NCI-H510A (cell line): ENCODE results near the gene XIAP.
"Not testable (repeated sequence)": the region's sequence is repeated elsewhere in the genome, so short reads cannot be mapped to it uniquely, and the experiment has no call there.

ENCODE experiments used
- DNase-seq: peaks from one replicate; lab custom pipeline; 2025; lab: John Stamatoyannopoulos, UW

The XIAP gene

DNA sequence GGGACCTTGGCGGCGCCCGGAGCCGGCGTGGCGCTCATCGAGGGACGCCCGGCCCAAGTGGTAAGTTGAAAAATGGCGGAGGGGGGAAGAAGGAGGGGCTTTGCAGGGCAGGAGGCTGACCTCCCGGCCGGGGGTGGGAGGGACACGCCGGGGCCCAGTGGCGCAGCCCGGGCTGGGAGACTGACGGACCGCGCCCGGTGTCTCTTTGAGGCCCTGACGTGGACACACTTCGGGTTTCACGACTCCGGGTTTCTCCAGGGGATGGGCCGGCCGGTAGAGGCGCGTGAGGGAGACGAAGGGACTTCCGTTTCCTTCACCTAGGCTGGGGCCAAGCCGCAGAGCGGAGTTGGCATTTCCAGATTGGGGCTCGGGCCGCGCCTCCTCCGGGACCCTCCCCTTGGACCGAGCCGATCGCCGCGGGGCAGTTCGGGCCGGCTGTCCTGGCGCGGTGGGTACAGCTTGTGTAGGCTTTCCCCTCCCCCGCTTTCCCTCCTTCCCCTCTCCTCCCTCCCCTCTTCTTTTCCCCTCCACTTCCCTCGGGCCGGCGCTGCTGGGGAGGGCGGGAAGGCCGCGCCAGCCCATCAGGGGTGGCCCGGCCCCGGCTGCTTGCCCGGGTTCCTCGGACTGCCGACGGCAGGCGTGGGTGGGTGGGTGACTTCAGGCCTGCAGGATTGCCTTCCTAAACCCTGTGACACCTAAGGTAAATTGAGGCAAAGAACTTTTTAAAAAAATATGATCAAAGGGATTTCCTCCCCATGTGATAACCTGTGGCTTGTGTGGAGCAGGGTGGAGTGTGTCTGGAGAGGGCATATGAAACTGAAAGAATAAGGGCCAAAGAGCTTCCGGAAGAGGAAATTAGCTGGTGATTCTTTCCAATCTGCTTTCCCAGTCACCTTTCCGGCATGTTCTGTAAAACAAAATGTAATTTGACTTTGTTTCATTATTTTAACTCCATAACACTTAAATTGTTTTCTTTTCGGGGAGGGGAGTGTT, at the start of gene XIAP:
Gene XIAP (plus strand): TSS at position 208 of the 993 bp plus-strand sequence. CDS start 25,610 bp downstream, outside the sequence.
- DNase-seq = peak; percentile 85

GRCh38 chrX:123814343-123814742, 45.5 kb upstream of the XIAP start:
- DNase-seq = no peak

GRCh38 chrX:123814934-123815394, 44.9 kb upstream of the XIAP start:
- peak; percentile 31 for DNase-seq

DNA sequence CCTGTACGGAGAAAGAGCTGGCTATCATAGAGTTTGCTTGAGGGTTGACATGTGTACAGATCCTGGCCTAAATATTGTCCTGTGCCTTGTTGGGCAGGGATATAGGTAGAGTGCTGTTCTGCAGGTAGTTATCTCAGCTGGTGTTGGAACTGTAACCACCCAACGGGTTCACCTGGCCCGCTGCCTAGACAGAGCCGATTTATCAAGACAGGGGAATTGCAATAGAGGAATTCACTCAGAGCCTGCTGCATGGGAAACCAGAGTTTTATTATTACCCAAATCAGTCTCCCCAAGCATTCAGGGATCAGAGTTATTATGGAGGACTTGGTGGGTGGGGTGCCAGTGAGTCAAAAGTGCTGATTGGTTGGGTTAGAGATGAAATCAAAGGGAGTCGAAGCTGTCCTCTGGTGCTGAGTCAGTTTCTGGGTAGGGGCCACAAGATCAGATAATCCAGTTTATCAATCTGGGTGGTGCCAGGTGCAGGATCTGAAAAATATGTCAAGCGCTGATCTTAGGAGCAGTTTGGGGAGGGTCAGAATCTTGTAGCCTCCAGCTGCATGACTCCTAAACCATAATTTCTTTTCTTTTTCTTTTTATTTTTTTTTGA, 42.5 kb upstream of the XIAP start:
- DNase-seq = no peak

DNA sequence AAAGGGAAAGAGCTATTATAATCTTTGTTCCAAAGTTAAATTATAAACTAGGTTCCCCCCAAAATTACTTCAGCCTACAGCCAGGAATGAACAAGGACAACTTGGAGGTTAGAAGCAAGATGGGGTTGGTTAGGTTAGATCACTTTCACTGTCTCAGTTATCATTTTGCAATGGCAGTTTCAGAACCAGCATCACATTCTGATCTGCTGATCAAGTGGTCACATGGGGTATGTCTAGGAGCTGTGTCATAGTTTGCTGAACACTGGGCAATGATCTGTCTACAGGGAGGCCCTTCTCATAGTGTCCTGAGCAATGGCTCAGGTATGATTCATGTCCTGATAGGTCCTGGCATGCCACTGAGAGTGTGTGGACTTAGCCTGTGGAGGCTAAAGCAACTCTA, 41.6 kb upstream of the XIAP start:
- no peak for DNase-seq

GRCh38 chrX:123822965-123823364, 36.9 kb upstream of the XIAP start:
- DNase-seq = no peak

GRCh38 chrX:123830309-123830708, 29.5 kb upstream of the XIAP start:
- no peak for DNase-seq

DNA sequence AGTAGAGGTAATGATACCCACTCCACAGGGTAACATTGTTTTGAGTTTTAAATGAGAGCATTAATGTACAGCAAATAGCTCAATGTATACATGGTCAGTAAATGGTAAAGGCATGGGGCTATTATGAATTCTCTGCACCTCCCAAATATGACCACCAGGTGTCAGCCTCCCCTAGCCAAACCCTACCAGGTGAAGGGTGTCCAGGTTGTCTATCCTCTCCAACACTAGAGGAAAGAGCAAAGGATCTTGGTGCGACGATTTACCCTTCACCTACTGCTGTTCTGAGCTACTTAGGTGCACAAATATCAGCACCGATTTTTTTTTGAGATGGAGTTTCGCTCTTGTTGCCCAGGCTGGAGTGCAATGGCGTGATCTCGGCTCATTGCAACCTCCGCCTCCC, 26.5 kb upstream of the XIAP start:
- peak; percentile 7 for DNase-seq

GRCh38 chrX:123834116-123834515, 25.7 kb upstream of the XIAP start:
- no peak for DNase-seq

GRCh38 chrX:123835661-123836371, 24.0 kb upstream of the XIAP start:
- no peak for DNase-seq

DNA sequence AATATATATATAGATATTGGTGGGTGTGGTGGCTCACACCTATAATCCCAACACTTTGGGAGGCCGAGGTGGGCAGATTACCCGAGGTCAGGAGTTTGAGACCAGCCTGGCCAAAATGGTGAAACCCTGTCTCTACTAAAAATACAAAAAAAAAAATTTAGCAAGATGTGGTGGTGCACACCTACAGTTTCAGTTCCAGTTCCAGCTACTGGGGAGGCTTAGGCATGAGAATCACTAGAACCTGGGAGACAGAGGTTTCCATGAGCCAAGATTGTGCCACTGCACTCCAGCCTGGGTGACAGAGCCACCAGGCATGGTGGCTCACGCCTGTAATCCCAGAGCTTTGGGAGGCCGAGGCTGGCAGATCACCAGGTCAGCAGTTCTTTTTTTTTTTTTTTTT, 14.7 kb upstream of the XIAP start:
- DNase-seq = not testable (repeated sequence)

DNA sequence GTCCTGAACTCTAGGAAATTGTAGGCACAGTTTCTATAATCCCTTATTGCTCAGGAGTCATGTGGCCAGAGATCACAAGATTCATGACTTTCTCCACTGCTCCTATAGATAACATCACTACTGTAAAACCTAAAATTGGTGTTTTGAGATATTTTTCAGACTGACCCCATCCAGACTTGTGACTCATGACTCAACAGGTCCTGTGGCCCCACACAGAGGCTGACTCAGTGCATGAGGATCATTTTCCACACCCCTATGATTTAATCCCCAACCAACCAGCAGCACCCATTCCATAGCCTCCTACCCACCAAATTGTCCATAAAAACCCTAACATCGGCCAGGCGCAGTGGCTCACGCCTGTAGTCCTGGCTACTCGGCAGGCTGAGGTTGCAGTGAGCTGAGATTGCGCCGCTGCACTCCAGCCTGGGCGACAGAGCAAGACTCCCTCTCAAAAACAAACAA, 13.2 kb upstream of the XIAP start:
- no peak for DNase-seq

DNA sequence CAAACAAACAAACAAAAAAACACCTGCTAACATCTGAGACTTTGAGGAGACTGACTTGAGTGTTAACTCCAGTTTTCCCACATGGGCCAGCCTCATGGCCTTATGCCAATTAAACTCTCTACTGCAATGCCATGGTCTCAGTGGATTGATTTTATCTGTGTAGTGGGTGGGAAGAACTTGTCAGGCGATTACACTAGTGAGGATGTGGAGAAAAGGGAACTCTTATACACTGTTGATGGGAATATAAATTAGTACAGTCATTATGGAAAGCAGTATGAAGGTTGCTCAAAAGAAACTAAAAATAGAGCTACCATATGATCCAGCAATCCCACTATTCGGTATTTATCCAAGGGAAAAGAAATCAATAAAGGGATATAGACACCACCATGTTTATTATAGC, 12.8 kb upstream of the XIAP start:
- DNase-seq = no peak

GRCh38 chrX:123849096-123849495, 10.8 kb upstream of the XIAP start:
- DNase-seq = no peak

DNA sequence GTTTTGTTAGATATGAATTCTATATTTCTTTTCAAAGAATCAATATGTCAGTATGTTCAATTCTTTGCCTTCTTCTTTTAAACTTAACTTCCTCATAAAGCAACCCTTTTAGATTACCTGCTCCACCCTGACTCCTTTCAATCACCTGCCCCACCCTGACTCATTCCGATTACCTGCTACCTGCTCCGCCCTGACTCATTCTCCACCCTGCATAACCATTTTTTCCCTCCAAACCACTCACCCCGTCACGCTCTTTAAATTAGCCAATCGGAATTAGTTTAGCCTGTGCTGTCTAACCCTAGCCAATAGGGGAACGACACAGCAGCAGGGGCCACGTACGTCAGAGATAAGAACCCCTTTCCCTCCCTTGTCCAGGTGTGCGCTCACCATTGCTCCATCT, 9.9 kb upstream of the XIAP start:
- DNase-seq = not testable (repeated sequence)

DNA sequence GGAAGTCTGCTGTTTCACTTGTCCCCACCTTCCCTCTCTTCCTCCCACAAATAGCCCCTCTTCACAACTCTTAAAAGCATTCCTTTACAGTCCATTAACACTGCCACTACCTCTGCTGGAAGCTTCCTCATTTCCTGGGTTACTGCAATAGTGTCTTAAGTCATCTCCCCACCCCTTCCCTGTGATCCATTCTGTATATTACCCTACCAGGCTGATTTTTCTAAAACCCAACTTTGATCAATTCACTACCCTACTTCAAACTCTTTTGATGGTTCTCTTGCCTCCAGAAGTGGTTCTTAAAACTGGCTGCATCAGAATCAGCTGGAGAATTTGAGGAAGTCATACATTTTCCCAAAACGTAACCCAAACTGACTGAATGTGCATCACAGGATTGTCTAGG, 8.8 kb upstream of the XIAP start:
- DNase-seq = no peak

- no peak for DNase-seq
These were observed 5.5 kb upstream of the XIAP start for GRCh38 chrX:123854329-123854728.

- no peak for DNase-seq
These were observed 426 bp upstream of the XIAP start for GRCh38 chrX:123859409-123859845.

DNA sequence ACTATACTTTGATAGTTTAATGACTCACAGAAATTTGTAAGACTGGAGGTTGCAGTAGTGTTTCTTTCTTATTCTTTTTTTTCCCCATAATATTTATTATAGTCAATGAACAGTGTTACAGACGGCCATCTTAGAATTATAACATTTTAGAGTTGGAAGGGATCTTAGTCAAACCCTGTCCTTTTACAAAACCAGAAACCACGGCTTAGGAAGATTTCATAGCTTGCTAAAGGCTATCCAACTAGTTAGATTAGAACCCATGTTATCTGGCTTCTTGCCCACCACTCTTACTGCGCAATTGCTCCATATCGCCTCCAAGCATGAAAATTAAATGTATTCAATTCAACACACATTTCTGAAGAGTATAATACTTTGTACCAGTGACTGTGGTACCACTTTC, 1.1 kb downstream of the XIAP start:
- DNase-seq = no peak

GRCh38 chrX:123869488-123869887, 9.6 kb downstream of the XIAP start:
- DNase-seq = no peak

DNA sequence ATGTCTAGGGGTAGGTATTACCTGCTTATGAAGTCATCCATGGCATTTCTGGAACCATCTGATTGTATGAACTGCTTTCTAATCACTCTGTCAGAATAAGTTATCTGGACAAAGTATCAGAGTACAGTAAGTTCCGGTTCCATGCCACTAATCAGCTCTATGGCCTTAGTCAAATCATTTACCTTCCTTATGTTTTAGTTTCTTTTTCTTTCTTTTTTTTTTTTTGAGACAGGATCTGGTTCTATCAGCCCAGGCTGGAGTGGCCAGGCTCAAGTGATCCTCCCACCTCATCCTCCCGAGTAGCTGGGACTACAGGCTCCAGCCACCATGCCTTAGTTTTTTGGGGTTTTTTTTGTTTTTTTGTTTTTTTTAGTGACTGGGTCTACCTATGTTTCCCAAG, 11.5 kb downstream of the XIAP start:
- DNase-seq = no peak

DNA sequence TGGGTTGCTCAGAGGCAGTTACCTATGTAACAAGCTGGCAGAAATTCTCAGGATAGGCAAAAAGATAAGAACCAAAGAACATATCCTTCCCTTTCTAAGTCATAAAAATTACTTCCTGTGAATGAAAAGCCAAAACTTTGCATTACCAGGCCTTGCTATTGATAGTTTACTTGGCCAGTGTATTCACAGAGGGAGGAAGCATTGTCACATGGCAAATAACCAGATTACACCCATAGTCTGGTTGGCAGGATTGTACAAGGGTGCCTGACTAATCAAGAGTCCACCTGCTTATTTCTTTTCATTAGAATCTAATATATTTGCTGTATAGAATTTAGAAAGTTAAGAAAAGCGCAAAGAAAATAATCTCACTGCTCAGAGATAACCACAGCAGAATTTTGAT, 14.1 kb downstream of the XIAP start:
- DNase-seq = no peak
